LNCAP (cell line): ENCODE measurements around the gene ADGRB3.

Source experiments
- TF ChIP-seq, protein P1 (sequence below): fragments of 450-650 bp; IDR thresholded peaks from 2 replicates; pipeline ENCODE4 v1.5.1; 2017; ENCODE audit warnings: mild to moderate bottlenecking

Gene ADGRB3

GRCh38 chr6:69084746-69085335, 449.8 kb downstream of the ADGRB3 start:
- TF ChIP-seq, protein P1, sequence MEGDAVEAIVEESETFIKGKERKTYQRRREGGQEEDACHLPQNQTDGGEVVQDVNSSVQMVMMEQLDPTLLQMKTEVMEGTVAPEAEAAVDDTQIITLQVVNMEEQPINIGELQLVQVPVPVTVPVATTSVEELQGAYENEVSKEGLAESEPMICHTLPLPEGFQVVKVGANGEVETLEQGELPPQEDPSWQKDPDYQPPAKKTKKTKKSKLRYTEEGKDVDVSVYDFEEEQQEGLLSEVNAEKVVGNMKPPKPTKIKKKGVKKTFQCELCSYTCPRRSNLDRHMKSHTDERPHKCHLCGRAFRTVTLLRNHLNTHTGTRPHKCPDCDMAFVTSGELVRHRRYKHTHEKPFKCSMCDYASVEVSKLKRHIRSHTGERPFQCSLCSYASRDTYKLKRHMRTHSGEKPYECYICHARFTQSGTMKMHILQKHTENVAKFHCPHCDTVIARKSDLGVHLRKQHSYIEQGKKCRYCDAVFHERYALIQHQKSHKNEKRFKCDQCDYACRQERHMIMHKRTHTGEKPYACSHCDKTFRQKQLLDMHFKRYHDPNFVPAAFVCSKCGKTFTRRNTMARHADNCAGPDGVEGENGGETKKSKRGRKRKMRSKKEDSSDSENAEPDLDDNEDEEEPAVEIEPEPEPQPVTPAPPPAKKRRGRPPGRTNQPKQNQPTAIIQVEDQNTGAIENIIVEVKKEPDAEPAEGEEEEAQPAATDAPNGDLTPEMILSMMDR: no peak

DNA sequence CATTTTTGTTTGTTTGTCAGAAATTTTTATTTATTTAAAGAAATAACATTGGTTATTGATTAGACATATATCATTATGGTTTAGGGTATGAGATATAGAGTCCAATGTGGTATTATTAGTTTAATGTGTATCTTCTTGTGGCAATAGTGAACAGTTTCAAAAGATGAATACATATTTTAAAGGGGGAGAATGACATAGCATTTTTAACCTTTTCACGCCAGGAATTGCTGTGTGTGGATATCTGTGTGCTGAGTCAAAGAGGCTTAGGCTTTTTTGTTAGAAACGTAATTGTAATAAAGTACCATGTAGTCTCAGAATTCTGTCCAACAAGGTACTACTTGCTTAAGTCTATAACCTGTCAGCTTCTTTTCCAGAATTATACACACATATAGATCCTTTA, 451.6 kb downstream of the ADGRB3 start:
- TF ChIP-seq, protein P1: no peak

DNA sequence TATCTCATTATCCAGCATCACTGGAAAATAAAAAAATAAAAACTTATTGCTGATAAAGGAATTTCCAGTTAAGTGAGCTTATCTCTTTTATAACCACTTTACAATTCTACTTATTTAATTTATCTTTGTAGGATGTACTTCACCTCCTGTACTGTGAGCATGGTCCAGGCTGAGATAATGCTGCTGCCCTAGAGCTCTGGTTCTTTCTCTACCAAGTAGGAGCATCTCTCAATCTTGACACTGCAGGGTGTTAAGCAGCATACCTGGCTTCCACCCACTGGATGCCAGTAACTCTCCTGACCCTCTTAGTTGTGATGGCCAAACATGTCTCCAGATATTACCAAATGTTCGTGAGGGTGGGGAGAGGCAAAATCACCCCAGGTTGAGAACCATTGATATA, 454.5 kb downstream of the ADGRB3 start:
- TF ChIP-seq, protein P1: no peak

- TF ChIP-seq, protein P1: no peak
Measured at GRCh38 chr6:69090132-69090531, 455.1 kb downstream of the ADGRB3 start.

DNA sequence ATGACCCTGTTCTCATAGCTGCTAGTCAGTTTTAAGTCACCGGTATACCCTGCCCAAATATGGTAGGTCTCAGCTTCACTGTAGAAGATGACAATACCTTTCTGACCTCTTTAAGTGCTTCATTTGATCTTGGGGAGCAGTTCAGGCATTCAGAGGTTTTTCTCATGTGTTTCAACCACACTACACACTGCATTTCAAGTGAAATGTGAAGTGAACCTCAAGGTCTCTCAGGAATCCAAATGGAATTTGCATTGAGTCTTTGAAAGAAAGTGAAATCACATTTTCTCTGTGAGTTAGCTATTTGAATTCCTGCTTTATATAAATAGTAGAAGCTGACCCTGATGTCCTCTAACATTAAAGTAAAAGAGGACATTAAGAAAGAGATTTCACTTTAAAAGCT, 461.6 kb downstream of the ADGRB3 start:
- TF ChIP-seq, protein P1: no peak

DNA sequence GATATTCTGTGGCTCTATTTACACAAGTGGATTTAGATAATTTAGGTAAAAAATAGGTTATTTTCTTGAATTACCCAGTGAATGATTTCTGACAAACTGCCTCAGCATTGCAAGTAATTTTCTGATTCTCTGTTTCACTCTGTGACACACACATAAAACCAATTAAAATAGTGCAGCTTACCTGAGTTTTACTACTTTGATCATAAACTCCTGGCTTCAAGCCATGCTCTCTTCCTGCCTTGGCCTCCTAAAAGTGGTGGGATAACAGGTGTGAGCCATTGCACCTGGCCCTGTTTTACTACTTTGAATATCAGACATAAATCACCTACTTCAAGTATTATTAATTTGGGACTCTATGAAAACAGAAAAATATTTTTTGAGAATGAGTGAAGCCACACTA, 462.9 kb downstream of the ADGRB3 start:
- TF ChIP-seq, protein P1: no peak

GRCh38 chr6:69098910-69099309, 463.8 kb downstream of the ADGRB3 start:
- TF ChIP-seq, protein P1: no peak

DNA sequence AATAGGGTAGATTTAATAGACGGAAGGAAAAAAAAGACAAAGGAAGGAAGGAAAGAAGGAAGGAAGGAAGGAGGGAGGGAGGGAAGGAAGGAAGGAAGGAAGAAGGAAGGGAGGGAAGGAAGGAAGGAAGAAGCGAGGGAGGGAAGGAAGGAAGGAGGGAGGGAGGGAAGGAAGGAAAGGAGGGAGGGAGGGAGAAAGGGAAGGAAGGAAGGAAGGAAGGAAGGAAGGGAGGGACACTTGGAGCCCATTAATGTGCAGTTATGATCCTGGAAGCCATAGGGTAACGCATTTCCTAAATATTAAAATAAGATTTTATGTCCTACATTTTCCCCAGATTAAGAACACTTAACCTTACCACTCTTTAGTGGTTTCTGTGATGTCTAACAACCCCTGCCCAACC, 465.7 kb downstream of the ADGRB3 start:
- TF ChIP-seq, protein P1: no peak
